Urothelium cell line (cell line): ENCODE data around the gene SPRR3.

Experiments used
- DNase-seq: peaks from one replicate; pipeline ENCODE4 v3.0.0; 2011; ENCODE audit warnings: low spot score, mixed read lengths
- FAIRE-seq: peaks from 2 replicates; lab custom pipeline; 2011; peaks lifted over from hg19 to GRCh38; lab: Jason Lieb, UNC

Gene SPRR3

GRCh38 chr1:153040950-153041631 is 39.5 kb downstream of the SPRR3 start, which contains the start of gene SPRR2D:
Gene SPRR2D, minus strand, starts transcription at chr1:153041120. Its CDS starts 774 bp downstream, at chr1:153040346.
- no peak for FAIRE-seq
- no peak for DNase-seq

DNA sequence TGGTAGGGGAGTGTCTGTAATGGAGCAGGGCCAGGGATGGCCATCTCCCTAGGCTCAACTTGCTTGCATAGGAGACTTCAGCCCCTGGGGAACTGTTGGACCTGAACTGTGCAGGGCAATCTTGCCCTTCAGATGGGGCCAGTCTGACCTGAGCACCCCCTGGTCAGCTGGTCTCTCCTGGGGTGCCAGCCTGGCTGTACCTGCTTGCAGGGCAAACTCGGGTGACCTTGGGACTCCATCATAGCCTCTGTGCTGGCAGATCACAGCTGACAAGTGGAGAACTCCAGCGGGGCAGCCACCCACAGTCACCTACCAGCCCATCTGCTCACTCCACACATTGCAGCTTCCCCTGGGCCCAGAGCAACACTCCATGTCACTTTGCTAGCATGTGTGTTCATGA is 47.7 kb downstream of the SPRR3 start:
- FAIRE-seq (no peak), DNase-seq (no peak)
